Stimulated activated CD4-positive, alpha-beta T cell treated with anti-CD3 and anti-CD28 coated beads, Interleukin-1b, Interleukin-23, amount 100 ng/mL, for 4 hours (primary cell): ENCODE measurements around the gene LSS.
"Not testable (repeated sequence)": the region's sequence is repeated elsewhere in the genome, so short reads cannot be mapped to it uniquely, and the experiment has no call there.

ENCODE experiments used
- DNase-seq, 2 donors: peaks; one replicate each; pipeline ENCODE4 v3.0.0-alpha.2; 2020; ENCODE audit warnings: low read depth in 2 of 2

The LSS gene

GRCh38 chr21:46245213-46245915 lies 16.8 kb upstream of the LSS start:
- DNase-seq, result no peak

DNA sequence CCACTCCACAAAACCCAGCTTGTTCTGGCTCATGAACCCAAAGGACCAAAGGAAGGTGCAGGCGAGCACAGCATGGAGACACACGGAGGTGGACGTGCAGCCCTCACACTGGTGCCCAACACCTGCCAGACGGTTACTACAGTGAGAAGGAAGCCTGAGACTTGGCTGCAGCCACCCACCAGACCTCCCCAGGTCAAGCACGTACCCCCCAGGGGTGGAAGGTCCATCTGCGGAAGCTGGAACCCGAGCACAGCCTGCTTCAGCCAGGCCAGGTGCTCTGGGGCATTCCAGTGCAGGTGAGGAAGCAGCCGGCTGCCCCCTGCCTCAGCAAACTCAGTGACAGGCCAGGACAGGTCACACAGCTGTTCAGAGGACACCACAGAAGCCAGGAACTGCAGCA lies 16.0 kb upstream of the LSS start:
- DNase-seq, result no peak

GRCh38 chr21:46243960-46244361 lies 15.4 kb upstream of the LSS start:
- DNase-seq, result no peak

- DNase-seq, result no peak
These were observed 14.8 kb upstream of the LSS start for GRCh38 chr21:46243325-46243724.

GRCh38 chr21:46241577-46241976 lies 13.0 kb upstream of the LSS start:
- not testable (repeated sequence) for DNase-seq

DNA sequence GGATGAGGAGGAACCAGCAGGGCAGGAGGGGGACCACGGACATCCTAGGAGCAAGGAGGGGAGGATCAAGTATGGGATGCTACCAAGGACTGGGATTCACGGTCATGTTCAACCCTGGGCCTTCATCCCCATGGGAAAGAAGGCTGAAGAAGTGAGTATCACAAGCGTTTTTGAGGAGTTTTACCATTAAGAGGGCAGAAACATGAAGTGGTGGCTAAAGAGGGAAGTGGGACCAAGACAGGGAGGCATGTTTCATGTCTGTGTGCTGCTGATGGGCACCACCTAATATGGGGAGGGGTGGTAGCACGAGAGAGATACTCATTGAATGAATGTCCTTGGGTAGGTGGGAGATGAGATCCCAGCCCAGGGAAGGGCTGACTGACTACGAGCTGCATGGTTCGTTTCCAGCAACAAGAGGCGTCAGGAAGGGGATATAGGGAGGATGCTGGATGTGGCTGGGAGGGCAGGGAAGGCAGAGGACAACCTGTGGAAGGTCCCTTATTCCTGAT lies 11.3 kb upstream of the LSS start:
- DNase-seq, result no peak

- DNase-seq, result no peak
These were observed 8.9 kb upstream of the LSS start for GRCh38 chr21:46237474-46237873.

DNA sequence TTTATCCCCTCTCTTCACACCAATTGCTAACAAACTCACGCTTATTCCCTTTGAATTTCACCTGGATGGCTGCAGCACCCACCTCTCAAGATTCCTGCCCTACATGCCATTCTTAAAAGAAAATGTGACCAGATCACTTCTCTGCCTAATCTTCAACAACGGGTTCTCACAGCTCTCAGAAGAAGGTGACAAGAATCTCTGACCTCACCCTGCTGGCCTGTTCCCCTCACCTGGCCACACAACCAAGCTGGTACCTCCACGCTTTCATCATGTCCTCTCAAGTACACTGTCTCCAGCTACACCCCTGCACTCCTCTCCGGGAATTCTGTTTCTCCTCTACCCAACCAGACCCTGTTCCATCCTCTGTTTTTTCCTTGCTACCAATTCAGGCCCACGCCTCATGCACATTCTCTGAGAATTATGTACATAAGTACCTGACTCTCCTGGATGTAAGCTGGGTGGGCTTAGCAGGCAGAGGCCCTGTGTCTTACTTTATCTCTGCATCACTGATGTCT lies 5.9 kb upstream of the LSS start:
- no peak for DNase-seq

DNA sequence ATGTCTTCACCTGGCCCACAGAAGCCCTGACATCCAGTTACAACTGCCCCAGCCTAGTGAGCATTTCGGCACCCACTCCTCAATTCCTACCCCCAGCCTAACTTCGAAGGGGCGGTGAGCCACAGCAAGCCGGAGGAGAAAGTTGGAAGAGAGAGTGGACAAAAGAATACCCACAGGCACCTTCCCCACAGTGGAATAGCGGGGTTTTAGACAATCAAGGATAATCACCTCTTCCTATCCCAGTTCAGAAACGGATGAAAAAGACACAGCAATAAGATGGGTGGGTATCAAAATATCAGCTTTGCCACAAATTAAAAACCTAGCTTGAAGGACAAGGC lies 1.3 kb upstream of the LSS start:
- no peak for DNase-seq

GRCh38 chr21:46229133-46229922 lies 754 bp upstream of the LSS start:
- DNase-seq, result peak in 1 of 2 donors; percentile 32

DNA sequence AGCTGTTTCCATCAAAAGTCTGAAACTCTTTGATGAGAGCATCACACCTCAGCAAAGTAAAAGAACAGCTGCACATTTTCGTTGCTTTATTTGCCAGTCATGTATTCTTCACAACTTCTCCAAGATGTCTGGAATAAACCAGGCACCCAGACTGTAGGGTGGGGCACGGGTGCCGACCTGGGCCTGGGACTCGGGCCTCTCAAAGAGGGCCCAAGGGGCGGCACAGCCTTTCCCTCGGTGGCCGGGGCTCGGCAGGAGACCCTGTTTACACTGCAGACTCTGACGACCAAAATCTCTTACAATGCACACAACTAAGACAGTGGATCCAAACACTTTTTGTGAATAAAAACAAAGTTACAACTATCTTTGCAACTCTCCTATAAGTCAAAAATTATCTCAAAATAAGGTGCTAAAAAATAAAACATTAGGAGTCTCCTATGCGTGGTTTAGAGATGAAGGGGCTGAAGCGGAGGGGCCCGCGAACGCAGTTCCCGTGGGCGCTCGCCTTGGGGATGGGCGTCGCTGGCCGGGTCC lies 696 bp downstream of the LSS start:
- DNase-seq, result no peak

GRCh38 chr21:46226920-46227599 lies 1.5 kb downstream of the LSS start:
- no peak for DNase-seq

DNA sequence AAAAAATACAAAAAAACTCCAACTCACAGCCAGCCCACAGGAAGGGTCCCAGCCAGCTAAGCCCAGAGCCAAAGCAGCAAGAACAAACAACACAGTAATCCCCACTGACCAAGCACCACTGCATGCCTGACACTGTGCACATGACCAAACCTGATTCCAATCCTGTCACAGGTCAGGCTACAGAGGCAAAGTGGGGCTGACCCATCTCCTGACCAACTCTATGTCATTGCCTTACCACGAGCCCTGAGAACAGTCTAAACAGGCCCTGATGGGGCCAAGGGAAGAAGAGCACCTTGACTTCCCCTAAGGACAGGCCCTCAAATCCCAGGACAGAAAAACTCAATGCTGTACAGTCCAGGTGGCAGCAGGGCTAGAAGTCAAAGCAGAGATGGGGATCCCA lies 2.4 kb downstream of the LSS start:
- DNase-seq, result no peak

DNA sequence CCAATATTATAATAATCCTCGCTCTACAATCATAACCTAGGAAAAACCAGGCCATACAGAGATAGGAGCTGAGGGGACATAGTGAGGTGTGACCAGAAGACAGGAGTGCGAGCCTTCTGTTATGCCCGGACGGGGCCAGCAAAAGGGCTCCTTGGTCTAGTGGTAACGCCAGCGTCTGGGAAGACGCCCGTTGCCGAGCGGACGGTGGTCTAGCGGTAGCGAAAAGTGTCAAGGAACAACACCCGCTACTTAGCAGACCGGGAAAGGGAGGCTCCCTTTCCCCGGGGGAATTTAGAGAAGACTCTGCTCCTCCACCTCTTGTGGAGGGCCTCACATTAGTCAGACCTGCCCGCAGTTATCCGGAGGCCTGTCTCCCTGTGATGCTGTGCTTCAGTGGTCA lies 4.9 kb downstream of the LSS start:
- DNase-seq, result not testable (repeated sequence)

DNA sequence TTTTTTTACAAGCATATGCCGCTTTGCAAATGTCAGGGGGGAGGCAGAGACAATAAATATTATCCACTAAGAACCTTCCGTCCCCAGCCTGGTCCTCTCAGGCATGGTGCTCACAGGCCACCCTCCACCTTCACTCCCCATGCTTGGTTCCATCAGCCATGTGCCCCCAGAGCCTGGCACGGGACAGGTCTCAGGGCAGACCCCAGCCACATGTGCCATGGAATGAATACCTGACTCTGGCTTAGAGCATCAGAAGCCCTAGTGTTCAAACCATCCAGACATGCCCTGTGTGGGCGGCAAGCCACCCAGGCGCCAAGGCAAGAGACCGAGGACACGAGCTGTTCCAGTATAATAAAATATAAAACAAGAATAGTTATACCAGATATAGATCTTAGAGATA lies 5.4 kb downstream of the LSS start:
- DNase-seq, result no peak

DNA sequence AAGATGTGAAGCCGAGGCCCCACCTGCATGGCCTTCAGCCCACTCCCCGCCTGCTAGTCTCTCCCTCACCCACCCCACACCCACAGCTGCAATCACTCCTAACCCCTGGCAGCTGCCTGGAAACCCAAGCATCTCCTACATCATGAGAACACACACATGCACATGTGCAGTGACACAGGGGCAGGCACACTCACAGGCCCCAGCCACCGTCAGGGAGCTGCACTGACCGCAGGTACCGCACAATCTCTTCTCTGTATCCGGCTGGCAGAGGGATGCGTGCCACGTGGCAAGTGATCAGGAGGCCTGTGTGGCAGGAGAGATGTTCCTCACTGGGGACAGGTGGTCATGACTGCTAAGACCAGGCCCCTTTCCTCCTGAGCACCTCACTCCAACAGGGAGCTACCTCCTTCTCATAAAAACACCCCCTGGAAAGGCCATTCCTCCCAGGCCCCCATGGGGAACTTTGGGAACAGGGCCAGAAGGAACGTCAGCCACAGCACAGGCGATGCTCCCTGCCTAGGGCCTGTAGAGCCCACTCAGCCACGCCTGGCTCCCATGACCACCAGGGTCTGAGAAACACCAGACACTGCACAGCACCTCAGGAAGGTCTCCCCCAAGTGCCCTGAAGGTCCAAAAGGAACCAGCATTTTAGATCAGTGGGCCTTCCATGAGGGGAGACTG lies 6.0 kb downstream of the LSS start:
- DNase-seq, result no peak

GRCh38 chr21:46221664-46222435 lies 6.7 kb downstream of the LSS start:
- DNase-seq, result no peak

- DNase-seq, result no peak
These were observed 7.7 kb downstream of the LSS start for GRCh38 chr21:46220847-46221246.

DNA sequence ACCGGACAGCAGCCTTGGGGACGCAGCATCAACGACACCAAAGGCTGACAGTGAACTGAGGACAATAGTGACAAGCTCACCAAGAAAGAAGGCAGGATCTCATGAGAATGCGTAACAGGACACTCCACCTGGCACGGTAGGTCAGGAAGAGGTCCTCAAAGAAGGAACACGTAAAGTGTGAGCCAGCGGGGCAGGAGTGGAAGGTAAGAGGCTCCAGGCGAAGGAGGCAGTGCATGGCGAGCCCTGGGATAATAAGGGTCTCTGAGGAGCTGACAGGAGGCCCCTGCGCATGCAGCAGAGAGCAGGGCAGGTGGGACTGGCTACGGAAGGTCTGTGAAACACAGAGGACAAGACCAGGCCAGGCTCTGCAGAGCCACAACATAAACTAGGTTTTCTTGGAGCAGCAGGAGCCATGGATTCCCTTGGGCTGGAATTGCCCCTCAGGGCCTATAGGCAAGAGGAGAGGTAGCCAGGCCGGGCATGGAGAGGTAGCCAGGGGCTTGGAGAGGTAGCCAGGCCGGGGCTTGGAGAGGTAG lies 8.2 kb downstream of the LSS start:
- DNase-seq, result no peak

- no peak for DNase-seq
These were observed 8.9 kb downstream of the LSS start for GRCh38 chr21:46219591-46220239.
